ENCODE data around the gene ZNF536. TPM values are rescaled to one million over a fixed set of nuclear protein-coding genes. Genes with fewer than 3 reads are reported as not detected.
"Not testable (repeated sequence)": the region's sequence is repeated elsewhere in the genome, so short reads cannot be mapped to it uniquely, and the experiment has no call there.

Gene ZNF536
- total and polyA plus RNA-seq, 2 of the 4 experiments (the other 2 are of a cell fraction) = not detected

DNA sequence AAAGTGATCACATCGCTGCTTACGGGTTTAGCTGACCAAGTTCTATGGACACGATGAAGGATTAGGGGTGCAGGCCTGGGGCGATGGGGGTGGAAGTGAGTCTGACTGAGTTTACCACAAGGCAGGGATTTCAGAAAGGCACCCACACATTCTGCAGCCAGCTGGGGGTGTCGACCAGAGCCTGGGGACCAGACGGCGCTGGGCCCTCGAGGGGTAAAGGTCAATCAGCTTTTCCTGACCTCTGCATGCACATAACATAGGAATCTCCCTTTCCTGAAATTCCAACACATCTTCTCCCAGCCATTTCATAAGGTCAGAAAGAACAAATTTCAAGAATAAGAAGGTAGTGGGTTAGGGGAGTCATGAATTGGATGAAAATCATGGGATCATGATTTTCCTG, 92.0 kb downstream of the ZNF536 start:
- intact Hi-C loops (cut with micrococcal nuclease) = no loop called here
- no peak overlapping the region for H4K8ac ChIP-seq (ENCODE audit: low read depth in 2 of 2, low read length in 2 of 2)
- POLR2A ChIA-PET (ENCODE audit: unreplicated experiment) = no interaction called here
- dilution Hi-C loops (cut with HindIII; ENCODE audit: low sequenced_read_pairs, unreplicated experiment) = no loop called here
- 60% methylated on average over 1 of the region's 8 CpGs; no CpG with 5 or more reads in 1 of the 2 experiments for WGBS, 2 experiments (ENCODE audit: extremely low coverage in 2 of 2, insufficient read length in 1 of 2)
- H4K91ac ChIP-seq (ENCODE audit: insufficient read depth, low read depth, low read length) = no peak overlapping the region
- no peak overlapping the region for H2AK5ac ChIP-seq (ENCODE audit: low read depth, low read length)
- peaks cover 52% of the 10 kb centered on the region for H3K9me3 ChIP-seq (ENCODE audit: control insufficient read depth, insufficient read depth, low read length)
- H2BK120ac ChIP-seq (ENCODE audit: low read depth, low read length) = no peak overlapping the region
- no peak overlapping the region for H3K4ac ChIP-seq (ENCODE audit: low read depth, low read length)
- H3K9ac ChIP-seq (ENCODE audit: low read depth, low read length) = no peak overlapping the region
- no TSS peak for BruUV-seq (replicated peaks)
- no peak overlapping the region for H3K27ac ChIP-seq (ENCODE audit: insufficient read depth, low read length)
- no peaks in the 10 kb centered on the region for H3K36me3 ChIP-seq (ENCODE audit: control insufficient read depth, insufficient read depth, low read length)
- DNase-seq (no peak), ATAC-seq (ENCODE audit: low read depth) (no peak)
- in situ Hi-C loops (cut with MboI; ENCODE audit: low sequenced_read_pairs) = no loop called here
- no peak overlapping the region for H3K18ac ChIP-seq (ENCODE audit: low read depth, low read length)
- no peak overlapping the region for H2BK15ac ChIP-seq (ENCODE audit: low read depth, low read length)
- H3K4me3 ChIP-seq (ENCODE audit: insufficient read depth, low read depth, low read length) = no peak overlapping the region
- H3K4me2 ChIP-seq (ENCODE audit: low read depth, low read length) = no peak overlapping the region
- no peak overlapping the region for H2AFZ ChIP-seq (replicated peaks; ENCODE audit: low read length, poor library complexity)
- no peaks in the 10 kb centered on the region for H3K9me1 ChIP-seq (ENCODE audit: insufficient read depth, low read length)
- CTCF ChIA-PET = no interaction called here
- H4K5ac ChIP-seq (ENCODE audit: low read depth, low read length) = no peak overlapping the region
- TF ChIP-seq, protein P1, sequence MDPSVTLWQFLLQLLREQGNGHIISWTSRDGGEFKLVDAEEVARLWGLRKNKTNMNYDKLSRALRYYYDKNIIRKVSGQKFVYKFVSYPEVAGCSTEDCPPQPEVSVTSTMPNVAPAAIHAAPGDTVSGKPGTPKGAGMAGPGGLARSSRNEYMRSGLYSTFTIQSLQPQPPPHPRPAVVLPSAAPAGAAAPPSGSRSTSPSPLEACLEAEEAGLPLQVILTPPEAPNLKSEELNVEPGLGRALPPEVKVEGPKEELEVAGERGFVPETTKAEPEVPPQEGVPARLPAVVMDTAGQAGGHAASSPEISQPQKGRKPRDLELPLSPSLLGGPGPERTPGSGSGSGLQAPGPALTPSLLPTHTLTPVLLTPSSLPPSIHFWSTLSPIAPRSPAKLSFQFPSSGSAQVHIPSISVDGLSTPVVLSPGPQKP (IDR thresholded peaks at IDR 0.05; ENCODE audit: borderline replicate concordance, low read depth, low read length) = no peak
- no peak for TF ChIP-seq POLR2A (IDR thresholded peaks at IDR 0.05; ENCODE audit: low read depth, low read length)
- TF ChIP-seq MAFK (IDR thresholded peaks at IDR 0.05; ENCODE audit: low read depth, low read length) = no peak
- no peak for TF ChIP-seq RCOR1 (IDR thresholded peaks at IDR 0.05; ENCODE audit: insufficient replicate concordance, low read length)
- no peak for TF ChIP-seq NFE2L2 (IDR thresholded peaks at IDR 0.05; ENCODE audit: low read depth, low read length)
- TF ChIP-seq, protein P2, sequence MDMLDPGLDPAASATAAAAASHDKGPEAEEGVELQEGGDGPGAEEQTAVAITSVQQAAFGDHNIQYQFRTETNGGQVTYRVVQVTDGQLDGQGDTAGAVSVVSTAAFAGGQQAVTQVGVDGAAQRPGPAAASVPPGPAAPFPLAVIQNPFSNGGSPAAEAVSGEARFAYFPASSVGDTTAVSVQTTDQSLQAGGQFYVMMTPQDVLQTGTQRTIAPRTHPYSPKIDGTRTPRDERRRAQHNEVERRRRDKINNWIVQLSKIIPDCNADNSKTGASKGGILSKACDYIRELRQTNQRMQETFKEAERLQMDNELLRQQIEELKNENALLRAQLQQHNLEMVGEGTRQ (IDR thresholded peaks at IDR 0.05; ENCODE audit: low read depth, low read length) = no peak
- TF ChIP-seq SMC3 (IDR thresholded peaks at IDR 0.05; ENCODE audit: low read depth, low read length) = no peak
- TF ChIP-seq MXI1 (IDR thresholded peaks at IDR 0.05; ENCODE audit: borderline replicate concordance, low read depth, low read length) = no peak
- no peaks in the 10 kb centered on the region for H3K79me1 ChIP-seq (ENCODE audit: low read depth in 1 of 2, low read length in 2 of 2)
- H4K20me1 ChIP-seq (ENCODE audit: insufficient read depth, low read length) = no peaks in the 10 kb centered on the region
- no peak overlapping the region for H2BK5ac ChIP-seq (ENCODE audit: low read depth, low read length, poor library complexity, severe bottlenecking)
- no peak overlapping the region for H3K23ac ChIP-seq (ENCODE audit: low read depth, low read length)
- H3K56ac ChIP-seq (ENCODE audit: extremely low read depth, insufficient read depth, low read length) = no peak overlapping the region
- H3K14ac ChIP-seq (replicated peaks; ENCODE audit: low read depth, low read length) = no peak overlapping the region
- no peaks in the 10 kb centered on the region for H3K4me1 ChIP-seq (ENCODE audit: control insufficient read depth, insufficient read depth, low read length)
- H2BK20ac ChIP-seq (ENCODE audit: low read depth, low read length) = no peak overlapping the region
- no peak overlapping the region for H2AK9ac ChIP-seq (replicated peaks; ENCODE audit: low read depth, low read length, poor library complexity)
- no peaks in the 10 kb centered on the region for H3K27me3 ChIP-seq (ENCODE audit: control insufficient read depth, insufficient read depth, low read length)

DNA sequence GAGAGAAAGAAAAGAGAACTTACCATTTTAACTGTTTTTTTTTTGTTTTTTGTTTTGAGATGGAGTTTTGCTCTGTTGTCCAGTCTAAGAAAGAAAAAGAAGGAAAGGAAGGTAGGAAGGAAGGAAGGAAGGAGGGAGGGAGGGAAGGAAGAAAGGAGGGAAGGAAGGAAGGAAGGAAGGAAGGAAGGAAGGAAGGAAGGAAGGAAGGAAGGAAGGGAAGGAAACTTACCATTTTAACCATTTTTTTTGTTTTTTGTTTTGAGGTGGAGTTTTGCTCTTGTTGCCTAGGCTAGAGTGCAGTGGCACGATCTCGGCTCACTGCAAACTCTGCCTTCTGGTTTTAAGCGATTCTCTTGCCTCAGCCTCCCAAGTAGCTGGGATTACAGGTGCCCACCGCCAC, 94.4 kb downstream of the ZNF536 start:
- H4K20me1 ChIP-seq (ENCODE audit: insufficient read depth, low read length); DNase-seq; CTCF ChIA-PET; ATAC-seq (ENCODE audit: low read depth); H2AK5ac ChIP-seq (ENCODE audit: low read depth, low read length); BruUV-seq (replicated peaks); H3K4me3 ChIP-seq (ENCODE audit: insufficient read depth, low read depth, low read length); H3K18ac ChIP-seq (ENCODE audit: low read depth, low read length); POLR2A ChIA-PET (ENCODE audit: unreplicated experiment); H2BK15ac ChIP-seq (ENCODE audit: low read depth, low read length); H3K27me3 ChIP-seq (ENCODE audit: control insufficient read depth, insufficient read depth, low read length); H3K9me1 ChIP-seq (ENCODE audit: insufficient read depth, low read length); H3K36me3 ChIP-seq (ENCODE audit: control insufficient read depth, insufficient read depth, low read length); in situ Hi-C loops (cut with MboI; ENCODE audit: low sequenced_read_pairs); H3K27ac ChIP-seq (ENCODE audit: insufficient read depth, low read length); H2BK20ac ChIP-seq (ENCODE audit: low read depth, low read length); H3K56ac ChIP-seq (ENCODE audit: extremely low read depth, insufficient read depth, low read length); H4K91ac ChIP-seq (ENCODE audit: insufficient read depth, low read depth, low read length); H2BK5ac ChIP-seq (ENCODE audit: low read depth, low read length, poor library complexity, severe bottlenecking); H3K4me2 ChIP-seq (ENCODE audit: low read depth, low read length); H3K14ac ChIP-seq (replicated peaks; ENCODE audit: low read depth, low read length); H3K4me1 ChIP-seq (ENCODE audit: control insufficient read depth, insufficient read depth, low read length); H3K9ac ChIP-seq (ENCODE audit: low read depth, low read length); H4K8ac ChIP-seq (ENCODE audit: low read depth in 2 of 2, low read length in 2 of 2); H2AK9ac ChIP-seq (replicated peaks; ENCODE audit: low read depth, low read length, poor library complexity); dilution Hi-C loops (cut with HindIII; ENCODE audit: low sequenced_read_pairs, unreplicated experiment); H3K4ac ChIP-seq (ENCODE audit: low read depth, low read length); H4K5ac ChIP-seq (ENCODE audit: low read depth, low read length); H2AFZ ChIP-seq (replicated peaks; ENCODE audit: low read length, poor library complexity); intact Hi-C loops (cut with micrococcal nuclease); H2BK120ac ChIP-seq (ENCODE audit: low read depth, low read length); H3K79me1 ChIP-seq (ENCODE audit: low read depth in 1 of 2, low read length in 2 of 2); H3K23ac ChIP-seq (ENCODE audit: low read depth, low read length): not testable (repeated sequence)
- no CpG with 5 or more reads among the region's 4 CpGs for WGBS, 2 experiments (ENCODE audit: extremely low coverage in 2 of 2, insufficient read length in 1 of 2)
- H3K9me3 ChIP-seq (ENCODE audit: control insufficient read depth, insufficient read depth, low read length) = peaks cover 41% of the 10 kb centered on the region

Data from IMR-90 (cell line).